Chondrocyte (in vitro differentiated cells): Measurements from ENCODE around the gene ZNF532. TPM values are rescaled to one million over a fixed set of nuclear protein-coding genes. Genes with fewer than 3 reads are reported as not detected.
"Not testable (repeated sequence)": the region's sequence is repeated elsewhere in the genome, so short reads cannot be mapped to it uniquely, and the experiment has no call there.

Source experiments
- DNase-seq: peaks from one replicate; pipeline ENCODE4 v3.0.0; 2021; ENCODE audit warnings: mixed read lengths, low spot score
- H3K27ac Mint-ChIP-seq: one replicate; pipeline ENCODE4 v1.8.0; 2021; ENCODE audit warnings: mild to moderate bottlenecking, moderate library complexity, mixed read lengths; ENCODE audit not compliant: unreplicated experiment
- H3K27me3 Mint-ChIP-seq: 2 replicates; pipeline ENCODE4 v1.8.0; 2021; ENCODE audit warnings: low read depth, mixed read lengths
- H3K36me3 Mint-ChIP-seq: 2 replicates; pipeline ENCODE4 v1.8.0; 2021; ENCODE audit warnings: low read depth, mixed read lengths
- H3K4me1 Mint-ChIP-seq: 2 replicates; pipeline ENCODE4 v1.8.0; 2021; ENCODE audit warnings: low read depth, mild to moderate bottlenecking, mixed read lengths
- H3K4me3 Mint-ChIP-seq: one replicate; pipeline ENCODE4 v1.8.0; 2021; ENCODE audit warnings: mild to moderate bottlenecking, moderate library complexity, mixed read lengths; ENCODE audit not compliant: unreplicated experiment
- H3K9me3 Mint-ChIP-seq: 2 replicates; pipeline ENCODE4 v1.8.0; 2021; ENCODE audit warnings: low read depth, mixed read lengths
- total RNA-seq: library from RNA; stranded (reverse); gene quantifications from 3 replicates; pipeline ENCODE4 v1.2.1, GENCODE V29; 2021
- TF ChIP-seq, protein P1 (sequence below): fragments of 200-600 bp; sonication (generic); IDR thresholded peaks from 2 replicates; pipeline ENCODE4 v1.5.0; 2021; ENCODE audit warnings: antibody characterized with exemption, mild to moderate bottlenecking, moderate library complexity

The ZNF532 gene
- total RNA-seq, 1 donor from 2014 or later: 162 TPM

DNA sequence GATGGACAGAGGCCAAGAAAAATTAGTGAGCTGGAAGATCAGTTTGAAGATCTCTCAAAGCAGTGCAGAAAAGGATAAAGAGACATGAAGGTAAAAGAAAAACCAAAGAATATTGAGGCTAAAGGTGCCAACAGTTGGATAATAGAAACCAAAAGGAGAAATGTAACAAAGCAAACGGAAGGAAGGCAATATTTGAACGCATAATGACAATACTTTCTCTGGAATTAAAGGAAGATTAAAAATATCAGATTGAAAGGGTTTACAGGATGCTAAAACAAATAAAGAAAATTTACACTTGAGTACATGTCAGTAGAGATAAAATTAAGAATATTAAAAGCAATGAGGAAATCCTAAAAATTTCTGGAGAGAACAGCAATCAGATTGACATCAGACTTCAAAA lies 149.1 kb downstream of the ZNF532 start:
- DNase-seq: no peak
- TF ChIP-seq, protein P1, sequence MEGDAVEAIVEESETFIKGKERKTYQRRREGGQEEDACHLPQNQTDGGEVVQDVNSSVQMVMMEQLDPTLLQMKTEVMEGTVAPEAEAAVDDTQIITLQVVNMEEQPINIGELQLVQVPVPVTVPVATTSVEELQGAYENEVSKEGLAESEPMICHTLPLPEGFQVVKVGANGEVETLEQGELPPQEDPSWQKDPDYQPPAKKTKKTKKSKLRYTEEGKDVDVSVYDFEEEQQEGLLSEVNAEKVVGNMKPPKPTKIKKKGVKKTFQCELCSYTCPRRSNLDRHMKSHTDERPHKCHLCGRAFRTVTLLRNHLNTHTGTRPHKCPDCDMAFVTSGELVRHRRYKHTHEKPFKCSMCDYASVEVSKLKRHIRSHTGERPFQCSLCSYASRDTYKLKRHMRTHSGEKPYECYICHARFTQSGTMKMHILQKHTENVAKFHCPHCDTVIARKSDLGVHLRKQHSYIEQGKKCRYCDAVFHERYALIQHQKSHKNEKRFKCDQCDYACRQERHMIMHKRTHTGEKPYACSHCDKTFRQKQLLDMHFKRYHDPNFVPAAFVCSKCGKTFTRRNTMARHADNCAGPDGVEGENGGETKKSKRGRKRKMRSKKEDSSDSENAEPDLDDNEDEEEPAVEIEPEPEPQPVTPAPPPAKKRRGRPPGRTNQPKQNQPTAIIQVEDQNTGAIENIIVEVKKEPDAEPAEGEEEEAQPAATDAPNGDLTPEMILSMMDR: no peak
- Mint-ChIP-seq H3K27ac (peak overlapping the region; percentile 46), H3K27me3 (no peaks in the 10 kb centered on the region), H3K4me3 (no peak overlapping the region), H3K9me3 (peaks cover 24% of the 10 kb centered on the region), H3K36me3 (peaks cover 9% of the 10 kb centered on the region), H3K4me1 (peaks cover 20% of the 10 kb centered on the region)

- no peak for DNase-seq
- H3K27me3 Mint-ChIP-seq: no peaks in the 10 kb centered on the region
- peaks cover 16% of the 10 kb centered on the region for H3K4me1 Mint-ChIP-seq
- TF ChIP-seq, protein P1: no peak
- no peak overlapping the region for H3K27ac Mint-ChIP-seq
- peaks cover 9% of the 10 kb centered on the region for H3K36me3 Mint-ChIP-seq
- no peak overlapping the region for H3K4me3 Mint-ChIP-seq
- H3K9me3 Mint-ChIP-seq: peaks cover 30% of the 10 kb centered on the region
Observed at GRCh38 chr18:59015531-59016152, 151.0 kb downstream of the ZNF532 start.

- DNase-seq: no peak
- TF ChIP-seq, protein P1: no peak
- Mint-ChIP-seq H3K36me3 (peaks cover 5% of the 10 kb centered on the region), H3K4me3 (no peak overlapping the region), H3K27me3 (no peaks in the 10 kb centered on the region), H3K9me3 (peaks cover 21% of the 10 kb centered on the region), H3K27ac (no peak overlapping the region), H3K4me1 (peaks cover 34% of the 10 kb centered on the region)
Observed at GRCh38 chr18:59021500-59021899, 156.8 kb downstream of the ZNF532 start.

DNA sequence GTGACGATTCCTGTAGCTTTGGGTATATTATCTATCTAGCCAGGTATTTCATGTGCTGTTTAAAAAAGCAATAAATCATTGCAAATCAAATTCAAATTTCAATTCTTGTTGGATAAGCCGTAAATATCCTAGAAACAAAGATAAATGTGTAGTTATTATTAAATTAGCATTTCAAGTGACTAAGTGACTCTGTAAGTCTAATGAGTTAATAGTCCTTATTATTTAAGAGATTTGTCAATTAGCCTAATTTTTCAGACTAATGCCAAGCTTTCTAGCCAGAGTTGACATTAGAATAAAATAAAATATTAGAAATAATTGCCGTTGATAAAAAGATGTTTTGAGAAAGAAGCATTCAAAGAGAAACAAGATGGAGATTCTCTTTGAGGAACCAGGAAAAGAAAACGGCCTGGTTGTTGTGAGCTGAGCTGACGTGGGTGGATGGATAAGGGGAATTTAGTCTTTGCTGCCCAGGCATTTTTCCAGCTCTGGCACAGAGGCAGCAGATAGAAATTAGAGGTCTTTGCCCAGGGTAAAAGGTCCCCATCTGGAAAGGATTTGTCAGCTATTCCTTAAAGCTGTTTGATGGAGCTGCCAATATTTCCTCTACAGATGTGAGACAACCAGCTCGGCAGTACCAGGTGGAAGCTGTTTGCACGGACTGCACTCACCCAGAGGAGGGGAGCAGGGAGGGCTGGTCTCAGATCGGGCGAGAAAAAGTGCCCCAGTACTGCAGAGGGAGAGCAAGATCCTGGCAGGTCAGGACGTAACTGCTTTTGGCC lies 157.7 kb downstream of the ZNF532 start:
- no peak for DNase-seq
- peaks cover 3% of the 10 kb centered on the region for H3K36me3 Mint-ChIP-seq
- no peak overlapping the region for H3K4me3 Mint-ChIP-seq
- H3K9me3 Mint-ChIP-seq: peaks cover 16% of the 10 kb centered on the region
- H3K27ac Mint-ChIP-seq: peak overlapping the region; percentile 17
- TF ChIP-seq, protein P1: no peak
- H3K4me1 Mint-ChIP-seq: peaks cover 40% of the 10 kb centered on the region
- H3K27me3 Mint-ChIP-seq: no peaks in the 10 kb centered on the region

GRCh38 chr18:59024829-59025228 lies 160.2 kb downstream of the ZNF532 start:
- no peak for DNase-seq
- Mint-ChIP-seq H3K27me3 (no peaks in the 10 kb centered on the region), H3K27ac (peak overlapping the region; percentile 57), H3K9me3 (no peaks in the 10 kb centered on the region), H3K4me1 (peaks cover 42% of the 10 kb centered on the region), H3K36me3 (no peaks in the 10 kb centered on the region), H3K4me3 (no peak overlapping the region)
- TF ChIP-seq, protein P1: no peak

DNA sequence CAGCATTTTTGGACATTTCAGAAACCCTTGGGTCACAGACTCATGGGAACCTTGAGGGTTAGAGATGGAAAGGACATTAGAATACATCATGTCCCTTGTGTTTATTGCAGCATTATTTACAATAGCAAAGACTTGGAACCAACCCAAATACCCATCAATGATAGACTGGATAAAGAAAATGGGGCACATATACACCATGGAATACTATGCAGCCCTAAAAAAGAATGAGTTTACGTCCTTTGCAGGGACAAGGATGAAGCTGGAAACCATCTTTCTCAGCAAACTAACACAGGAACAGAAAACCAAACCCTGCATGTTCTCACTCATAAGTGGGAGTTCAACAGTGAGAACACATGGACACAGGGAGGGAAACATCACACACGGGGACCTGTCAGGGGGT lies 160.9 kb downstream of the ZNF532 start:
- H3K27me3 Mint-ChIP-seq, H3K4me3 Mint-ChIP-seq, H3K27ac Mint-ChIP-seq, H3K36me3 Mint-ChIP-seq, H3K9me3 Mint-ChIP-seq, DNase-seq: not testable (repeated sequence)
- peaks cover 42% of the 10 kb centered on the region for H3K4me1 Mint-ChIP-seq
